ENCODE data around the gene KDM4C.

Gene KDM4C

DNA sequence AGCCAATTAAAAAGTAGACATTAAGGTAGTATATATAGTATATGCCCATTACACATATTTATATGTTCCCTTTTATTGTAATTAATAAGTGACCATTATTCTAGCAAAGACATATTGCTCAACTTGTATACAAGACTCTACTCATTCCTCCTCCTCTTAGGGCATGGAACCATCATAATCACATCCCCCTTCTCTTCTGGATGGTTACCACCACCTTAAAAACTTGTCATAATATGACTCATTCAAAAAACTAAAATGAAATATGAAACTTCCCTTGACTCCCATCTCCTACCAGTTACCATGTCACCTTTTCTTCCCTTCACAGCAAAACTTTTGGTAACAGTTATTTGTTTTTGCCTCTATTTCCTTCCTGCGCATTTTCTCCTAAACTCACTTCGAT, 438.7 kb downstream of the KDM4C start:
- no peak for DNase-seq (ENCODE audit: low read depth)
- TF ChIP-seq CTCF (IDR thresholded peaks at IDR 0.05; ENCODE audit: insufficient read depth, low read depth, low read length, missing control alignments): no peak
- no peak overlapping the region for H3K4me3 ChIP-seq (ENCODE audit: low read depth, low read length)

DNA sequence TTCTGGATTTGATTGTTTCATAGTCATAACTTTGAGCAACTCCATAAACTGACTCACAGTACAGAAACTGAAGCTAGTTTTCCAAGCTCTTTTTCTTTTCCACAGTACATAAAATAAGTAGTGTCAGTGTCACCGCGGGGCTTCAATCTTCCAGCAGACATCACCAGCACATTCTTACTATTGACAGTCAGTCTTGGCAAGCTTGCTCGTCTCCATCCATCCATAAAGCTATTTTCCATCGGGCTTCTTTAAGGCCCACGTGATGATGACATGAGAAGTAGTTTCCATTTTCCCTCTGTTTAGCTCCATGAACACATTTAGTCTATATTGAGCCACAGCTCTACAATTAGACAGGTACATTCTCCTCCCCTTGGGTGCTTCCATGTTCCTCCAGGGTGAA, 443.4 kb downstream of the KDM4C start:
- no peak for TF ChIP-seq CTCF (IDR thresholded peaks at IDR 0.05; ENCODE audit: insufficient read depth, low read depth, low read length, missing control alignments)
- no peak for DNase-seq (ENCODE audit: low read depth)
- H3K4me3 ChIP-seq (ENCODE audit: low read depth, low read length): no peak overlapping the region

GRCh38 chr9:7205806-7206205, 448.0 kb downstream of the KDM4C start:
- no peak overlapping the region for H3K4me3 ChIP-seq (ENCODE audit: low read depth, low read length)
- TF ChIP-seq CTCF (IDR thresholded peaks at IDR 0.05; ENCODE audit: insufficient read depth, low read depth, low read length, missing control alignments): no peak
- no peak for DNase-seq (ENCODE audit: low read depth)

DNA sequence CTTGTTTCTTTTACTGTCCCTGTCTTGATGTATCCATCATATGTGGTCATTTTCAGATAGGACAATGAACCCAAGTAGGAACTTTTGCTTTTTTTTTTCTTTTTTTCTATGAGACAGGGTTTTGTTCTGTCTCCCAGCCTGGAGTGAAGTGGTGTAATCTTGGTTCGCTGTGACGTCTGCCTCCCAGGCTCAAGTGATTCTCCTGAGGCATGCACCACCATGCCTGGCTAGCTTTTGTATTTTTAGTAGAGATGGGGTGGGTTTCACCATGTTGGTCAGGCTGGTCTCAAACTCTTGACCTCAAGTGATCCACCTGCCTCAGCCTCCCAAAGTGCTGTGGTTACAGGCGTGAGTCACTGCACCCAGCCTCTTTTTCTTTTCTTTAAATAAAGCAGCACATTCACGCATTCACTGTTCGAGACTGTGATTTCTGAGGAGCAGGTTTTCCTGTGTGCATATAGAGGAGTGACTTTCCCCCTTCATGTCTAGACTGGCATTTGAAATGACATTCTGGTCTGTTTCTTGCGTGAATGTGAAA, 448.5 kb downstream of the KDM4C start:
- no peak for TF ChIP-seq CTCF (IDR thresholded peaks at IDR 0.05; ENCODE audit: insufficient read depth, low read depth, low read length, missing control alignments)
- DNase-seq (ENCODE audit: low read depth): no peak
- no peak overlapping the region for H3K4me3 ChIP-seq (ENCODE audit: low read depth, low read length)

- no peak for TF ChIP-seq CTCF (IDR thresholded peaks at IDR 0.05; ENCODE audit: insufficient read depth, low read depth, low read length, missing control alignments)
- no peak for DNase-seq (ENCODE audit: low read depth)
- H3K4me3 ChIP-seq (ENCODE audit: low read depth, low read length): no peak overlapping the region
These were observed 451.4 kb downstream of the KDM4C start for GRCh38 chr9:7209016-7209715.

DNA sequence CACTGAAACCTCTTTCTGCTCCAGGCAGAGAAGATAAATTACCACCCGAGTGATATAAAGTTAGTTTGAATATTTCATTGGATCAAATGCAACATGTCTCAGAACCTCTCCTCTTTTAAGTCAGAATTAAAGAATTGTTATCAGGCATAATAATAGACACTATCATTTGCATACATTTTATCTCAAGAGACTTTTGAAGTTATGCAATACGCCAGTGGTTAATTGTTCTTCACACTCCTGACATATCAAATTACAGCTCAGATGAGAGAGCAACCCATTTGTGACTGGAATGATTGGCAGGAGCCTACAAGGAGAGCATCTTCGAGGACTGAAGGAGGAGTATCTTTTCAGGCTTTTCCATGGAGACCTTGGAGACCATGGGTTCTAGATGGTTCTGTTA, 452.2 kb downstream of the KDM4C start:
- no peak overlapping the region for H3K4me3 ChIP-seq (ENCODE audit: low read depth, low read length)
- DNase-seq (ENCODE audit: low read depth): no peak
- no peak for TF ChIP-seq CTCF (IDR thresholded peaks at IDR 0.05; ENCODE audit: insufficient read depth, low read depth, low read length, missing control alignments)
